ENCODE results near the gene LLGL2. TPM values are rescaled to one million over a fixed set of nuclear protein-coding genes. Genes with fewer than 3 reads are reported as not detected.
"Not testable (repeated sequence)": the region's sequence is repeated elsewhere in the genome, so short reads cannot be mapped to it uniquely, and the experiment has no call there.

Gene LLGL2
- total RNA-seq, 1 experiment from 2014 or later = 3.9 TPM

GRCh38 chr17:75568412-75569255, 43.1 kb downstream of the LLGL2 start:
- Histone ChIP-seq H3K36me3 (no peaks in the 10 kb centered on the region), H3K9me3 (no peaks in the 10 kb centered on the region), H3K27me3 (no peaks in the 10 kb centered on the region), H3K4me3 (no peak overlapping the region)
- DNase-seq = no peak

- Histone ChIP-seq H3K36me3 (no peaks in the 10 kb centered on the region), H3K9me3 (no peaks in the 10 kb centered on the region), H3K4me3 (no peak overlapping the region), H3K27me3 (no peaks in the 10 kb centered on the region)
- DNase-seq = no peak
These were observed 44.7 kb downstream of the LLGL2 start for GRCh38 chr17:75570034-75570676.

GRCh38 chr17:75570772-75571171, 45.3 kb downstream of the LLGL2 start:
- Histone ChIP-seq H3K9me3 (no peaks in the 10 kb centered on the region), H3K4me3 (no peak overlapping the region), H3K36me3 (no peaks in the 10 kb centered on the region), H3K27me3 (no peaks in the 10 kb centered on the region)
- DNase-seq = no peak

- Histone ChIP-seq H3K4me3 (no peak overlapping the region), H3K9me3 (no peaks in the 10 kb centered on the region), H3K27me3 (no peaks in the 10 kb centered on the region), H3K36me3 (no peaks in the 10 kb centered on the region)
- DNase-seq = no peak
These were observed 45.8 kb downstream of the LLGL2 start for GRCh38 chr17:75571197-75571884.

- no peak for DNase-seq
- Histone ChIP-seq H3K9me3 (no peaks in the 10 kb centered on the region), H3K36me3 (no peaks in the 10 kb centered on the region), H3K4me3 (no peak overlapping the region), H3K27me3 (no peaks in the 10 kb centered on the region)
These were observed 46.4 kb downstream of the LLGL2 start for GRCh38 chr17:75571885-75572215.

- H3K4me3 ChIP-seq = no peak overlapping the region
- no peak for DNase-seq
- no peaks in the 10 kb centered on the region for H3K27me3 ChIP-seq
- no peaks in the 10 kb centered on the region for H3K9me3 ChIP-seq
- H3K36me3 ChIP-seq = no peaks in the 10 kb centered on the region
These were observed 47.4 kb downstream of the LLGL2 start for GRCh38 chr17:75572713-75573539.

- Histone ChIP-seq H3K36me3 (no peaks in the 10 kb centered on the region), H3K9me3 (no peaks in the 10 kb centered on the region), H3K27me3 (no peaks in the 10 kb centered on the region), H3K4me3 (no peak overlapping the region)
- DNase-seq = no peak
These were observed 48.1 kb downstream of the LLGL2 start for GRCh38 chr17:75573540-75573957.

GRCh38 chr17:75573994-75574393, 48.5 kb downstream of the LLGL2 start:
- H3K27me3 ChIP-seq = no peaks in the 10 kb centered on the region
- H3K9me3 ChIP-seq = no peaks in the 10 kb centered on the region
- no peak for DNase-seq
- no peak overlapping the region for H3K4me3 ChIP-seq
- H3K36me3 ChIP-seq = no peaks in the 10 kb centered on the region

GRCh38 chr17:75574404-75575036, 49.0 kb downstream of the LLGL2 start:
- H3K36me3 ChIP-seq = no peaks in the 10 kb centered on the region
- H3K27me3 ChIP-seq = no peaks in the 10 kb centered on the region
- H3K9me3 ChIP-seq = no peaks in the 10 kb centered on the region
- H3K4me3 ChIP-seq = no peak overlapping the region
- no peak for DNase-seq

GRCh38 chr17:75575197-75575596, 49.7 kb downstream of the LLGL2 start:
- H3K36me3 ChIP-seq = no peaks in the 10 kb centered on the region
- no peaks in the 10 kb centered on the region for H3K9me3 ChIP-seq
- no peaks in the 10 kb centered on the region for H3K27me3 ChIP-seq
- DNase-seq = no peak
- no peak overlapping the region for H3K4me3 ChIP-seq

GRCh38 chr17:75575728-75576127, 50.2 kb downstream of the LLGL2 start:
- Histone ChIP-seq H3K4me3 (no peak overlapping the region), H3K9me3 (no peaks in the 10 kb centered on the region), H3K36me3 (no peaks in the 10 kb centered on the region), H3K27me3 (no peaks in the 10 kb centered on the region)
- DNase-seq = no peak

GRCh38 chr17:75576661-75577060, 51.2 kb downstream of the LLGL2 start:
- Histone ChIP-seq H3K9me3 (no peaks in the 10 kb centered on the region; the same call in 1 of the 2 replicates), H3K27me3 (no peaks in the 10 kb centered on the region), H3K4me3 (no peak overlapping the region), H3K36me3 (no peaks in the 10 kb centered on the region)
- DNase-seq = no peak

GRCh38 chr17:75581121-75581725, 55.7 kb downstream of the LLGL2 start:
- H3K36me3 ChIP-seq, H3K9me3 ChIP-seq, DNase-seq, H3K27me3 ChIP-seq, H3K4me3 ChIP-seq: not testable (repeated sequence)

GRCh38 chr17:75583197-75583596, 57.7 kb downstream of the LLGL2 start:
- H3K4me3 ChIP-seq, H3K9me3 ChIP-seq, H3K27me3 ChIP-seq, H3K36me3 ChIP-seq, DNase-seq: not testable (repeated sequence)

- Histone ChIP-seq H3K9me3 (no peaks in the 10 kb centered on the region; the same call in 1 of the 2 replicates), H3K36me3 (no peaks in the 10 kb centered on the region), H3K27me3 (no peaks in the 10 kb centered on the region), H3K4me3 (no peak overlapping the region)
- DNase-seq = no peak
These were observed 59.3 kb downstream of the LLGL2 start for GRCh38 chr17:75584849-75585175.
